GM12872 (cell line): ENCODE results near the gene MAP4K4.

Experiments
- TF ChIP-seq, protein P1 (sequence below): IDR thresholded peaks from 3 replicates; pipeline ENCODE4 v1.5.1; 2011; ENCODE audit warnings: low read depth, mild to moderate bottlenecking, low read length, moderate library complexity; ENCODE audit not compliant: insufficient read depth

Gene MAP4K4

GRCh38 chr2:101811226-101812015 is 113.9 kb downstream of the MAP4K4 start:
- TF ChIP-seq, protein P1, sequence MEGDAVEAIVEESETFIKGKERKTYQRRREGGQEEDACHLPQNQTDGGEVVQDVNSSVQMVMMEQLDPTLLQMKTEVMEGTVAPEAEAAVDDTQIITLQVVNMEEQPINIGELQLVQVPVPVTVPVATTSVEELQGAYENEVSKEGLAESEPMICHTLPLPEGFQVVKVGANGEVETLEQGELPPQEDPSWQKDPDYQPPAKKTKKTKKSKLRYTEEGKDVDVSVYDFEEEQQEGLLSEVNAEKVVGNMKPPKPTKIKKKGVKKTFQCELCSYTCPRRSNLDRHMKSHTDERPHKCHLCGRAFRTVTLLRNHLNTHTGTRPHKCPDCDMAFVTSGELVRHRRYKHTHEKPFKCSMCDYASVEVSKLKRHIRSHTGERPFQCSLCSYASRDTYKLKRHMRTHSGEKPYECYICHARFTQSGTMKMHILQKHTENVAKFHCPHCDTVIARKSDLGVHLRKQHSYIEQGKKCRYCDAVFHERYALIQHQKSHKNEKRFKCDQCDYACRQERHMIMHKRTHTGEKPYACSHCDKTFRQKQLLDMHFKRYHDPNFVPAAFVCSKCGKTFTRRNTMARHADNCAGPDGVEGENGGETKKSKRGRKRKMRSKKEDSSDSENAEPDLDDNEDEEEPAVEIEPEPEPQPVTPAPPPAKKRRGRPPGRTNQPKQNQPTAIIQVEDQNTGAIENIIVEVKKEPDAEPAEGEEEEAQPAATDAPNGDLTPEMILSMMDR = no peak

- TF ChIP-seq, protein P1 = no peak
Measured at GRCh38 chr2:101812226-101812625, 114.7 kb downstream of the MAP4K4 start.

DNA sequence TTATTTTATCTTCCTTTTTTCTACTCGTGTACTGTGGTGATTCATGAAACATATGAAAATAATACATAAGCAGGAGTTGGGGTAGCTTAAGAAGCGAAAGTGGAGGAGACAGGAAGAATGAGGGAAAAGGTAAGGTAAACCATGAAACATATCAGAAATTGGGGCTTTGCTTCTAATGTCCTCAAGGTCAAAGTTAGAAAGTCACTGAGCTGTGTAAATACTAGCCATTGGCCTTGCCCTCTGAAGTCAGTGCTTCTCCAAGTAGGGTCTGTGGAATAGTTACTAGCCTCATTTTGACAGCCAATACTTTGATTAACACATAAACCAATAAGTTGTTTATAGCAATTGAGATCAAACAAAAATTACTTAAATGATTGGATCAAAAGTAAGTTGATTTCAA is 117.2 kb downstream of the MAP4K4 start:
- TF ChIP-seq, protein P1 = no peak

DNA sequence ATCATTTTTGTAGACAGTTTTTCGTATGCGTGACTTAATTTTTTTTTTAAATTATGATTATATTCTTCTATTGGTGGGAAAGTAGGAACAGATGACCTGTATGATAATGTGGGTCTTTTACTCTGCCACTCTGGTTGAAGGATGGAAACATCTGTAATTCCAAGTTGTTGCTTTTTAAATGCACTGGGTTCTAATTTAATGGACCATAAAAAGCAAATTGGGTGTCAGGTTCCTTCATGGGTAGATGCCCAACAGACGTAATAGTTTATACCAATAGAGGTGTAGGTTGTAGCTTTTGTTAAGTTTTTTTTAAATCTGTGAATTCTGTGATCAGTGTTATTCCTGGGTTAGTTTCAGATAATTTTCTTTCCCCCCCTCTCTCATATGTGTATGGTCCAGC is 117.6 kb downstream of the MAP4K4 start:
- TF ChIP-seq, protein P1 = no peak

- TF ChIP-seq, protein P1 = no peak
Measured at GRCh38 chr2:101815739-101816391, 118.4 kb downstream of the MAP4K4 start.

DNA sequence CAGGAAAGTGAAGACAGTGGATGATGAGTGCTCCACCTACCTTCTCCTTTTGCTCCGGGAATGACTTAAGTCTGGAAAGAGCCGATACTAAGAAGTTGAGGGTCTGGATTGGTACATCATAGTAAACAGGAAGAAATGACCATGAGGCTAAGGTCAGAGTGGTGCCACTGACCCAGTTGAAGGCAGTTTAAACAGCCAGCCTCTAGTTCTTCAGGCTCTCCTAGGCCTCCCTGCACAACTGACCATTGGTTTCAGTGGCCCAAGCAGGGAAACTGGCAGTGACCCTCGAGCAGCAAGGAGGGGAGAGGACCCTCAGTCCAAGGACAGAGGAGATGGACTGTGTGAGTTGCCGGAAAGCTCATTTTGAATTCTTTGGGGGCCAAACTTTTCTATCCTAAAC is 119.1 kb downstream of the MAP4K4 start:
- TF ChIP-seq, protein P1 = no peak

DNA sequence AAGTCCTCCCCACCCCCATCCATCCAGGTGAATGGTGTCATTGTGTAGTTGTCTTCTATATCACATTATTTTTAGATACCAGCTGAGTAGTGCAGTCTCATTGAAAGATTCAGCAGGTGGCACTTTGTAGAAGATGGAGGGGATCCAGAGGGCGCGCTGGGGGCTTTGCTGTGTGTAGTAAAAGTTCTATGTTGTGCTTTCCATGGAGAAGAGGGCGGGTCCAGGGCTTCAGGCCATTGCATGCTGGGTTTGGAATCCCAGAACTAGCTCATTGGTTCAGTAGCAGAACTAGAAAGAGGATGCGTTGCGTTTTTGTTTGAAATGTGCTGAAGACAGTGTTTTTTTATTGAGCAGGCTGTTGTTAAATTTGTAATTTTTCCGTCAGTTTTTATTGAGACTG is 120.0 kb downstream of the MAP4K4 start:
- TF ChIP-seq, protein P1 = no peak
